HuH-7.5 (cell line): ENCODE measurements around the gene HECTD4.

ENCODE experiments used
- DNase-seq: peaks from one replicate; pipeline ENCODE4 v3.0.0; 2011; ENCODE audit warnings: low spot score

Gene HECTD4

DNA sequence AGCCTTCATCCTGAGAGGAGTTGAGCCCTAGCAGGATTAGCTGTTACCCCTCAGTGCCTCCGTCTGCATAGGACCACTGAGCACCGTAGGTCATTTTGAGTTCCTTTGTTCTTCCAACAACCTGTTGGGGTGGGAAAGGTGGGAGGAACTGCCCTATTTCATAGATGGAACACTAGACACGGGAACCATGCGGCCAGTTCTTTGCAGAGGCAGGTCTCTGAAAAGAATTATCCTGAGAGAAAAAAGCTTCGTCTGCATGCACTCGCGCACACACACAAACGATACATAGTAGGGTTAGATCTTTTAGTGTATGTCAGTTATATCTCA lies 228.4 kb downstream of the HECTD4 start:
- no peak for DNase-seq

DNA sequence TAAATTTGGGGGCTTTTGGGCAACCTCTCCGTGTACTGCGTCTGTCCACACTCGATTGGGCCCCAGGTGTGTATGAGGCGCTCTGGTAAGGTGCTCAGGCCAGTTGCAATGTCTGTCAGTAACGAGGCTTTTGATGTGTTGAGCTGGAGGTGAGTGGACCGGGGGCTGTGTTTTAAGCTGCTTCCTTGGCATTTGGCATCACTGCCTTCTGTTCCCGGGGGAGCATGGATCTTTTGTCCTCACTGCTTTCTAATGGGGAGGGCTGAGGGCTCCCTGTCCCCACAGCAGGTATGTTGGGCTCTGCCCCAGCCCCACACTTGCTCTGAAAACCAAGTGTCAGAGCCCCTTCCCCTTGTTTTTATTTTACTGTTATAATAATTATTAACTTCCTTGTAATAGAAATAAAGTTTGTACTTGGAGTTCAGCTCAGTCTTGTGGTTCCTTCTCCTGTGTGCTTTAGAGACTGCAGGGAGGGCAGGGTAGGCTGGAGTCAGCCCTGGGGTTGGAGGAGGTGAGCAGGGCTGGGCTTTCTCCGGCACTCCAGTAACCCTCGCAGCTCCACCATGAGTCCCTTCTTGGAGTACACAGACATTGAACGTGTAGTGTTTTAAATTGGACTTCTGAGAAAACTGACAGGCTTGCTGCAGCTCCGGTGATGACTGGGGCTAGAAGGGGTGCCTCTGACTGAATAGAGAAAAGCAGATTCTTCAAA lies 228.9 kb downstream of the HECTD4 start:
- DNase-seq = no peak

DNA sequence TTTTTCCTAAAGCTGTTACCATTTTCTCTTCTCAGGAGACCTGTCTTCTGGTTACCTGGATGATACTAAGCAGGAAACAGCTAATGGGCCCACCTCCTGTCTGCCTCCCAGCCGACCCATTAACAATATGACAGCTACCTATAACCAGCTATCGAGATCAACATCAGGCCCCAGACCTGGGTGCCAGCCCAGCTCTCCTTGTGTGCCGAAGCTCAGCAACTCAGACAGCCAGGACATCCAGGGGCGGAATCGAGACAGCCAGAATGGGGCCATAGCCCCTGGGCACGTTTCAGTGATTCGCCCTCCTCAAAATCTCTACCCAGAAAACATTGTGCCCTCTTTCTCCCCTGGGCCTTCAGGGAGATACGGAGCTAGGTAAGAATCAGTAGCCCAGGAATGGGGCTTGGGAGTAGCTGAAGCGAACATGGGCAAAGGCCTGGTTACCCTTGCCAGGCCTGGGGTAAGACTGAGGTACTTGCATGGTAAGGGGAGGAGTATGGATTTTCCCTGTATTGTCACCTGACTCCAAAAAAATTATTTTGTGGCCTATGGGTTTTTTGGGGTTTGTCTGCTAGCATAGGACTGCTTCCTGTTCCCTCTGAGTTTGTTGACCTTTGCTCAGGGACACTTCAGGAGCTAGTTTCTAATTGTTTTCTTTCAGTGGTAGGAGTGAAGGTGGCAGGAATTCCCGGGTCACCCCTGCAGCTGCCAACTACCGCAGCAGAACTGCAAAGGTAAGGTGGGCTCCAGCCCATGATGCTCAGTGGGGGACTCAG lies 230.3 kb downstream of the HECTD4 start:
- DNase-seq = no peak

DNA sequence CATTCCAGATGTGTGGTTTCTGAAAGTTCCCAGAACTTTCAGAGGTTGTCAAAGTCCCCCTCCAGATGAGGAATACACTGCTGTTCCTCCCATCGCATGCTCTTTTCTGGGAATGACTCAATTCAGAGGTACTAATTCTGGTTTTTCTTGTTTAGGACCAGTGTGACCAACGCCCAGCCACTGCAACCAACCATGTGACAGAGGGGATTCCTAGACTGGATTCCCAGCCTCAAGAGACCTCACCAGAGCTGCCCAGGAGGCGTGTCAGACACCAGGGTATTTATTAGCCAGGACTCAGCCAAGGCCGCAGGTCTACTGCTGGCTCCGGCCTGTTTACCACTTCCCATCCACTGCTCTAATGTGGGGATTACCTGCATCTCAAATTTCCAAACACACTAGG lies 232.6 kb downstream of the HECTD4 start:
- no peak for DNase-seq

DNA sequence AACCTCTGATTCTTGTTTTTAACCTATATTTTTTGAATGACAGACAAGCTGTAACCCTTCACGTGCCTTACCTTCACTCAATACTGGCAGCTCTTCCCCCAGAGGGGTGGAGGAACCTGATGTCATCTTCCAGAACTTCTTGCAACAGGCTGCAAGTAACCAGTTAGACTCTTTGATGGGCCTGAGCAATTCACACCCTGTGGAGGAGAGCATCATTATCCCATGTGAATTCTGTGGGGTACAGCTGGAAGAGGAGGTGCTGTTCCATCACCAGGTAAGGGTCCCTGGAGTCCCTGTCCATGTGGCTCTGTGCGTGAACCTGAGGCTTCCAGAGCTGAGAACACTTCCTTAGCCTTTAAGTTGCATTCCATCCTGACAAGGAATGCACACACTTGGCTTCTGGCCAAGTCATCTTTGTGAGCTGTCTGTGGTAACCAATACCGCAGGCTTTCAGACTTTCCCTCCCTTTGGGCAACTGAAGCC lies 234.2 kb downstream of the HECTD4 start:
- no peak for DNase-seq

DNA sequence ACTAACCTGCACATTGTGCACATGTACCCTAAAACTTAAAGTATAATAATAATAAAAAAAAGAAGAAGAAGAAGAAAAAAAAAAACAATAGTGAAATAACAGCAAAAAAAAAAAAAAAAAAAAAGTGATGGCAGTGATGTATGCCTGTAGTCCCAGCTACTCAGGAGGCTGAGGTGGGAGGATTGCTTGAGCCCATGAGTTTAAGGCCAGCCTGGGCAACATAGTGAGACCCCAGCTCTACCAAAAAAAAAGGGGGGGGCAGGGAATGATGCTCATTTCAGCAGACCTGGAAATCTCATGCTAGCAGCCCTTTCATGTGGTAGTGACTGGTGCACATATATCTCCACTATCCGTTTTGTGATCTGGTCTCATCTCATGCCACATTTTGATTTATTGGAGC lies 236.1 kb downstream of the HECTD4 start:
- DNase-seq = no peak

DNA sequence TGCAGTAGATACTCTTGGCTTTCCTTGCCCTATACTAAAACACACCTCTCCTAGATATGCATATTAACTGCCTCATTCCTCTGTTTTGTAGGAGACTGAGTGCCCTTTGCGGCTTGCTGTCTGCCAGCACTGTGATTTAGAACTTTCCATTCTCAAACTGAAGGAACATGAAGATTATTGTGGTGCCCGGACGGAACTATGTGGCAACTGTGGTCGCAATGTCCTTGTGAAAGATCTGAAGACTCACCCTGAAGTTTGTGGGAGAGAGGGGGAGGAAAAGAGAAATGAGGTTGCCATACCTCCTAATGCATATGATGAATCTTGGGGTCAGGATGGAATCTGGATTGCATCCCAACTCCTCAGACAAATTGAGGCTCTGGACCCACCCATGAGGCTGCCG lies 241.5 kb downstream of the HECTD4 start:
- DNase-seq = no peak

DNA sequence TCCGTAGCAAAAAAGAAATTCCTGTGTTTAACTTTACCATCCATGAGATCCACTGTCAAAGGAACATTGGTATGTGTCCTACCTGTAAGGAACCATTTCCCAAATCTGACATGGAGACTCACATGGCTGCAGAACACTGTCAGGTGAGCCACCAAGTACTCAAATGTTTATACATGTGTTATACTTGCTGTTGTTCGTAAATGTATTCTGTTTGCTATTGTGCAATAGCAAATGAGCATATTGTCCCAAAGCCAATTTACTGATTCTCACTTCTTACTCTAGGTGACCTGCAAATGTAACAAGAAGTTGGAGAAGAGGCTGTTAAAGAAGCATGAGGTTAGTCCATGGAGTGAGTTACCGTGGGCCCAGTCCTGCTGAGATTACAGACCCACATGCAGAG lies 247.5 kb downstream of the HECTD4 start:
- DNase-seq = no peak

DNA sequence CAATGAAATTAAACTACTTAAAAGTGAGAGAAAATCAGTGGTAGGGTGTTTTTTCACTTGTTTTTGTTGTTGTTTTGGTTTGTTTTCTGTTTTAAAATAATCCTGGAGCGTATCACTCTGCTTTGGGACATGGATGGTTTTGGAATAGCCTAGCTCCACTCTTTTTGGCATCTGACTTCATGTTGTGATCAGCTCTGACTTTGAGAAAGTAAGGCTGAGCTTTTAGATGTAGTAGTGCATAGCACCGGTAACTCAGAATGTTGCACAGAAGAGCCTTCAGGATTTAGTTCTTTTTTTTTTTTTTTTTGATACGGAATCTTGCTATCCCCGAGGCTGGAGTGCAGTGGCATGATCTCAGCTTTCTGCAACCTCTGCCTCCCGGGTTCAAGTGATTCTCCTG lies 248.8 kb downstream of the HECTD4 start:
- no peak for DNase-seq

DNA sequence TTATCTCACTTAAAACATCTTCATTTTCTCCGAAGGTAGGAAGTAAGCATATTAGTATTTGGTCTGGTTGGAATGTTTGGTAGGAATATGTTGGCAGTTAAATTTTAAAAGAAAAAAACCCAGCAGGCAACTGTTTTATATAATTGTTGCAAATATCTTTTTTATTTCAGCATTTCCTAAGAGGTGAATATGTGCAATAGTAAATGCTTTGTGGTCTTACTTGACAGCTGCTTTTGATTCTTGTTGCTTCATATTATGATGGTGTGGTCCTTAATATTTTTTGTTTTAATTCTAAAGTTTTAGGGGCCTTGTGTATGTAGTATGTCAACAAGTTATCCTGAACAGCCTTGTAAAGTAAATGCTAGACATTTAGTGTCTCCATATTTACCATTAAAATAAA lies 250.5 kb downstream of the HECTD4 start:
- no peak for DNase-seq

DNA sequence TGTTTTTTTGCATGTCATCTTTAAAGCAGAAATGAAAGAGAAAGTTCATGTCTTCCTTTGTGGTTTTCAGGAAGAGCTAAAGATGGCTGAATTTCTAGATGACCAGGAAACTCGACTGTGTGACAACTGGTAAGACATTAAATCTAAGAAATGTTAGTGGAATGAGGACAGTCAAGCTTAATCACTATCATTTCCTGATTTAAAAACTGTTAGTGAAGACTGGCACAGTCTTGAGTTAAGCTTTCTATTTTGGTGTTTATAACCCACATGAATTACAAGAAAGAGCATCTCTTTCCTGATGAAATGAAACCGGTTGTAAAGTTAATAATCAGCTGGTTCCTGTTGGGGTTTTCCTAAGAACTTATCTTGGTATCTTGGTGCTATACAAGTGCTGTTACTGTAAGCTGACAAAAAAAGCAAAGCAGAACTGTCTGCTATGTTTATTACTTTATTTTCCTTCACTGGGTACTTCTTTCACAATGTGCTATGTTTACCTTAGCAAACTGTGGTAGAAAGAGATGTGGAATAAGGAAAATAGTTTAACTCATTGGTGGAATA lies 251.7 kb downstream of the HECTD4 start:
- no peak for DNase-seq

DNA sequence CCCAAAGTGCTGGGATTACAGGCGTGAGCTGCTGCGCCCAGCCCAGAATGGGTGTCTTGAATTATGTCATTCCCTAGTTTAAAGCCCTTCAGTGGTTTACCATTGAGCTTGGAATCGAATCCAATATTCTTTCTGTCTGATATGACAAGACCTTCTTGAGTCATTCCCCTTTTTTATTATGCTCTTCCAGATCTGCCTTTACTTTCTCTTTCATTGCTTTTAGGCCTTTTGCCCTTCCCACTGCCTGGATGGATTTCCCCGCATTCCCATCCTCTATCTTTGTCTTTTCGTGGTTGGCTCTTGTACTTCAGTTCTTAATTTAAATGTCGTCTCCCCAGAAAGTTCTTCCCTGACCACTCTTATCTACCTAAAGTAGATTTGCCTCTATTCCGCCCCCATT lies 255.3 kb downstream of the HECTD4 start:
- DNase-seq = no peak

DNA sequence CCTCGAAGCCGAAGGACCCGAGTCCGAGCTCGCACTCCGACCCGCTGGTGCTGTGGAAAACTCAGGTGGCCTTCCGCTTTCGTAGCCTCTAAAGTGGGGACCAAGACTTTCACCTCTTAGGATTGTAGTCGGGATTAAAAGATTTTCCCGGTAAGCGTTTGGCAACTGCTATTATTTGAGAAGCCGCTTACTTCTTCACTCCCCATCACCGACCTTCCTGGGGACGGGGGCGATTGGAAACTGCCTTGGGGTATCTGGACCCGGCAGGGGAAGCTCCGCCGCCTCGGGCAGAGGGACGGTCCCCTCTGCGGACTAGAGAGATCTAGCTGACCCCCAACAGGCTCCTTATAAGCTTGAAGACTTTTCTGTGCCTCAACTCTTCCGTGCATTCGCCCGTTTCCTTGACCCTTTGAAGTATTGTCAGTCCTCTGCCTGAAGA lies 256.2 kb downstream of the HECTD4 start:
- DNase-seq = no peak

DNA sequence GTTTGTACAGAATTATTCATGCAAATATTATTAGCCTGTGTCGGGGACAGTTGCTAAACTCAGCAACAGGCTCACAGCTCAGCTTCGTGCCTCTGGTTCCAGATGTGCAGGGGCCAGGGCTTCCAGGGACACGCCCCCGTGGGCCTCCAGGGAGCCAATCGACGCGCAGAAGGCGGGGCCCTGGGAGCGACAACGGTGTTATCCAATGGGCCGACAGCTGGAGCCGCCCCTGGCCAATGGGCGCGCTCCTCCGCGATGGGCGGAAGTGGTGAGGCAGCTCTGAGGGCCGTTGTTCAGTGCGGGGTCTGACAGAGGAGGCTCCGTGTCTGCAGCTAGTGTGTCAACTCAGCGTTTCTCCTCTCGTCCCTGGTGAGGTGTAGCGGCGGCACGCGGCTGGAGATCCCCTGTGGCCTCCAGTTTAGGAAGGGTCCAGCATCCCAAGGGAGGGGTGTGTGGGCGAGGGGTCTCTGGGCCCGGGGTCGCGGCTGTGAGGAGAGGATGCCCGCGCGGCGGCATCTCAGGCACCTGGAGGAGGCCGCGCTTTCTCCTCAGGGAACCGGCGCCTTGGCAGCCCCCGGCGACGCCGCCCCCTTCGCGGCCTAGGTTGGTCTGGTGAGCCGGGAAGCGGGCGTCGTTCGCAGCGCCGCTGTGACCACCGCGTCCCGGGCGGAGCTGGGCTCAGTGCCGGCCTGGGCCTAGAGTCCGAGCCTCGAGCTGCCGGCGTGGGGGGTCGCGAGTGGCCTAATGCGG lies 256.8 kb downstream of the HECTD4 start, which contains the start of gene TRAFD1:
TSS of gene TRAFD1 (plus strand) at position 311 of the 750 bp plus-strand sequence. CDS start 4,963 bp downstream, outside the sequence.
- peak; percentile 96 for DNase-seq

DNA sequence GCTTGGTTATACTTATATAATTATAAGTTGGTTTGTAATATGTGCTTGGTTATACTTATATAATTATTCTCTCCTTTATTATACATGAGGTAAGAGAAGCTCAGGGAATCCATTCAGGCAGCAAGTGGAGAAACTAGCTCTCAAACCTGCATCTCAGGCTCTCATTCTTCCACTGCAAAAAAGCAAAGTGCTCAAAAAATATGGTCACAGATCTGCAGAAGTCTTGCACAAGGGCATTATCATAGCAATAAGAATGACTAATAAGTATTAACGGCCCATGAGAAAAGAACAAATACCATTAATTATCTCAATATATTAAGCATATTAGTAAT lies 257.3 kb downstream of the HECTD4 start:
- no peak for DNase-seq

DNA sequence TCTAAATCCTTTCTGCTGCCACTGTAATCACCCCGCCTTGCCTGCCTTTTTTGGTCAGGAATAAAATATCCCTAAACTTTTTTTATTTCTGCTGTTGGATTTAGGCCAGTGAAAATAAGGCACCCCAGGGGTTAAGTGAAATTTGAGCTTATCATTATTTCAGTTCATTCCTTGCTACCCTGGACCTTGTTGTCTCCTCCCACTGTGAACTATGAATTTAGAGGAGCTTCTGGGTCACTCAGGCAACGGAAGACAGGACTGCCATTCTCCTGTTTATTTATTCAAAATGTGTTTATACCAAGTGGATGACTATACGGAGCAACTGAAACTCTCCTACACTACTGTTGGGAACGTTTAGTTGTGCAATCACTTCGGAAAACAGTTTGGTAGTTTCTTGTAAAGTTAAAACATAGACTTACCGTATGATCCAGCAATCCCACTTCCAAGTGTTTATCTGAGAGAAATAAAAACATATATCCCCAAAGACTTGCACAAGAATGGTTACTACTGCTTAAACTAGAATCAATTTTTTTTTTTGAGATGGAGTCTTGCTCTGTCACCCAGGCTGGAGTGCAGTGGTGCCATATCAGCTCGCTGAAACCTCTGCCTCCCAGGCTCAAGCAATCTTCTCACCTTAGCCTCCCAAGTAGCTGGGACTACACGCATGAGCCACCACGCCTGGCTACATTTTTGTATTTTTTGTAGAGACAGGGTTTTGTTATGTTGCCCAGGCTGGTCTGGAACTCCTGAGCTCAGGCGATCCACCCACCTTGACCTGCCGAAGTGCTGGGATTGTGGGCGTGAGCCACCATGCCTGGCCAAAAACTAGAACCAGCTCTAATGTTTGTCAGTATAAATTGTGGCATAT lies 259.2 kb downstream of the HECTD4 start:
- no peak for DNase-seq

DNA sequence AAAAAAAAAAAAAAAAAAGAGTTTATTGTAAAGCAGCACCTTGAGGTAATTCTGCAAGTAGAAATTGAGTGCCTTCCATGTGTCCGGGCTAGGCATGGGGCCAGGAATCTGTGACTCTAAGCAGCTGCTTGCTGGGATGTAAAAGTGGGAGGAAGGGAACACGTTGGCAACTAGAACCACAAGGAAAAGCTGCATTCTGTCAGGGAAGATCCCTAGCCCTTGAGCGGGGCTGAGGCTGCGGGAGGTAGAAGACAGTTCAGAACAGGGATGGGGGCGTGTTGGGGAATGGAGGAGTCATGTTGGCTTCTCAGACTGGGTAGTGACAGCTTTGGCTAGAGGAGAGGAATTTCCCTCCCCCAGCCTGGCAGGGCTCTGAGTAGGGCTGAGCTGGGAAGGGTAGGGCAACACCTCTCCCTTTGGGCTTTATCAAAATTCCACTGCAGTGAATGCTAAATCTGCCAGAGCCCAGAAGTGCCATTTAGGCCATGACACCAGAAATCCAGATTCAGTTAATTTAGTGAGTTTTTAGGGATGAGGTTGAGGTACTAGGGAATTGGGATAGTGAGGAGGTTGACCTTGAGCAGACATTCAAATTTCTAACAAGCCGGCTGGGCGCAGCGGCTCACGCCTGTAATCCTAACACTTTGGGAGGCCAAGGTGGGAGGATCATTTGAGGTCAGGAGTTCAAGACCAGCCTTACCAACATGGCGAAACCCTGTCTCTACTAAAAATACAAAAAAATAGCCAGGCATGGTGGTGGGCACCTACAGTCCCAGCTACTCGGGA lies 260.3 kb downstream of the HECTD4 start:
- DNase-seq = no peak

DNA sequence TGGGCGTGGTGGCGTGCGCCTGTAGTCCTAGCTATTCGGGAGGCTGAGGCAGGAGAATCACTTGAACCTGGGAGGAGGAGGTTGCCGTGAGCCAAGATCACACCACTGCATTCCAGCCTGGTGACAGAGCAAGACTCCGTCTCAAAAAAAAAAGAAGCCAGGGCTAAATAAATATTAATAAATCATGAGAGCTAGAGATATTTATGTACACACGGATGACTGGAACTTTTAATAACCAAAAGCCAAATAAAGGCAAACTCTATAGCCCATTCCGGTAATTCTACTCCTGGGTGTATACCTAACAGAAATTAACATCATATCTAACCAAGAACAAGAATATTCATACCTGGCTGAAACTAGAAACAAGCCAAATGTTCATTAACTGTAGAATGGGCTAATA lies 264.5 kb downstream of the HECTD4 start:
- no peak for DNase-seq

DNA sequence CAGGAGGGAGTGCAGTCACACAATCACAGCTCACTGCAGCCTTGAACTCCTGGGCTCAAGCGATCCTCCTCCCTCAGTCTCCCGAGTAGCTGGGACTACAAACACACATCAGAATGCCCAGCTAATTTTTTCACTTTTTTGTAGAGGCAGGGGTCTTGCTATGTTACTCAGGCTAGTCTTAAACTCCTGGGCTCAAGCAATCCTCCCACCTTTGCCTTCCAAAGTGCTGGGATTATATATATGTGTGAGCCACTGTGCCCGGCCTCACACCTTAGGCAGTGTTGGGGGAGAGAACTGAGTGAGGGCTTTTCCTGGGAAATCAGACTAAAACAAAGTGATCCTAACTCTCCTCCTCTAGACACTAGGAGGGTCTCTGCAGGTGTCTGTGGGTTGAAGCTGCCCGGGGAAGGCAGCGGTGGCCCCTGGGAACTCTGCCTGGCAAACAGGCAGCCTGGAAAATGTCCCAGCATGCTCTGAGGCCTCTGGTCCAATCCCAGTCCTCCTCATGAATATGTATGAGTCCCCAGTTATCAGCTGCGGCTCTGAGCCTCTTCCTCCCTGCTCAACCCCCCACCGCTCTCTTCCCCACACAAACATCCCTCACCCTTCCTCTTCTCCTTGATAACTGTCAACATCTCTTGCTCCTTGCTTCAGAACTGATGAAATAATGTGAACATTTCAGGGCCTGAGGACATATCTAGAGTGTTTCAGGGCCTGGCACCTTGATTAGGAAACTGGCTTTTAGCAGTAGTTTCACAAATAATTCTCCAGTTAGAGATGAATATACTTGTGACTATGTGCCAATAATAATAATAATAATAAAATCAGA lies 265.8 kb downstream of the HECTD4 start:
- DNase-seq = peak; percentile 54
